HEK293 (cell line): ENCODE data around the gene LRRC27.

Source experiments
- YY1 ChIP-seq: fragments of 450-650 bp; formaldehyde crosslinking; IDR thresholded peaks from 2 replicates; pipeline ENCODE4 v1.5.1; 2018; ENCODE audit warnings: missing biosample characterization, missing genetic modification characterization
- TF ChIP-seq, protein P1 (sequence below): fragments of 450-650 bp; formaldehyde crosslinking; IDR thresholded peaks from 2 replicates; pipeline ENCODE4 v1.5.1; 2016; ENCODE audit warnings: missing biosample characterization, missing genetic modification characterization

DNA sequence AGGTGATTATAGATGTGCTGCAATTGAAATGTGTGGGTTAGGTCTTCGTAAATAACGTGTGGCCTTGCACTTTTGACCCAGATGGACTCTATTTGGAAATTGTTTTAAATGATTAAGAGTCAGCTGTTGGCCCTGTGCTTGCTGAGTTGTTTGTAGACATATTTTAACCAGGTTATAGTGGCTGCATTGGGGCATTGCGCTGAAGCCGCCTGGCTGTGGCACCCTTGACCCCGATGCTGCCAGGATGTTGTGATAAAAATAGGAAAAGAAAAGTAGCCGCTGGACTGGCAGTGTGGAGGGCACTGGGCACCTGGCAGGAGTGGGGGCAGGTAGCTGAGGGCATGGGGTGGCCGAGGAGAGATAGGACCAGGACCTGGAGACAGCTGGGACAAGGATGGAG is 13.4 kb downstream of the LRRC27 start:
- no peak for TF ChIP-seq YY1
- TF ChIP-seq, protein P1, sequence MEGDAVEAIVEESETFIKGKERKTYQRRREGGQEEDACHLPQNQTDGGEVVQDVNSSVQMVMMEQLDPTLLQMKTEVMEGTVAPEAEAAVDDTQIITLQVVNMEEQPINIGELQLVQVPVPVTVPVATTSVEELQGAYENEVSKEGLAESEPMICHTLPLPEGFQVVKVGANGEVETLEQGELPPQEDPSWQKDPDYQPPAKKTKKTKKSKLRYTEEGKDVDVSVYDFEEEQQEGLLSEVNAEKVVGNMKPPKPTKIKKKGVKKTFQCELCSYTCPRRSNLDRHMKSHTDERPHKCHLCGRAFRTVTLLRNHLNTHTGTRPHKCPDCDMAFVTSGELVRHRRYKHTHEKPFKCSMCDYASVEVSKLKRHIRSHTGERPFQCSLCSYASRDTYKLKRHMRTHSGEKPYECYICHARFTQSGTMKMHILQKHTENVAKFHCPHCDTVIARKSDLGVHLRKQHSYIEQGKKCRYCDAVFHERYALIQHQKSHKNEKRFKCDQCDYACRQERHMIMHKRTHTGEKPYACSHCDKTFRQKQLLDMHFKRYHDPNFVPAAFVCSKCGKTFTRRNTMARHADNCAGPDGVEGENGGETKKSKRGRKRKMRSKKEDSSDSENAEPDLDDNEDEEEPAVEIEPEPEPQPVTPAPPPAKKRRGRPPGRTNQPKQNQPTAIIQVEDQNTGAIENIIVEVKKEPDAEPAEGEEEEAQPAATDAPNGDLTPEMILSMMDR (tag by site-specific recombination), result no peak
